H1 (cell line): ENCODE measurements around the gene KLHL29. TPM values are rescaled to one million over a fixed set of nuclear protein-coding genes. Genes with fewer than 3 reads are reported as not detected.

ENCODE experiments used
- CHD2 ChIP-seq: IDR thresholded peaks from 2 replicates; pipeline ENCODE4 v1.6.1; 2012; ENCODE audit warnings: low read length, improper control_type of control experiment
- CHD7 ChIP-seq: fragments of 300-600 bp; sonication (generic); IDR thresholded peaks from 2 replicates; pipeline ENCODE4 v1.7.1; 2012; ENCODE audit warnings: low read length, moderate library complexity, mild to moderate bottlenecking, inconsistent platforms; ENCODE audit not compliant: insufficient replicate concordance
- CTBP2 ChIP-seq: IDR thresholded peaks from 2 replicates; pipeline ENCODE4 v1.7.0; 2011; ENCODE audit warnings: borderline replicate concordance, mild to moderate bottlenecking, moderate library complexity, mixed read lengths, low read length; ENCODE audit not compliant: insufficient read depth, insufficient read length
- EZH2 ChIP-seq: fragments of 200-600 bp; sonication (generic); IDR thresholded peaks from 2 replicates; pipeline ENCODE4 v1.7.1; 2012; ENCODE audit warnings: low read depth, mild to moderate bottlenecking, moderate library complexity, low read length, inconsistent platforms; ENCODE audit not compliant: severe bottlenecking
- FOSL1 ChIP-seq: IDR thresholded peaks from 2 replicates; pipeline ENCODE4 v1.6.1; 2011; ENCODE audit warnings: mild to moderate bottlenecking, low read depth, low read length, moderate library complexity; ENCODE audit not compliant: insufficient read depth
- GTF2F1 ChIP-seq: IDR thresholded peaks from 2 replicates; pipeline ENCODE4 v1.6.1; 2012; ENCODE audit warnings: low read depth, low read length, improper control_type of control experiment, borderline replicate concordance
- JUND ChIP-seq: IDR thresholded peaks from 2 replicates; pipeline ENCODE4 v1.6.1; 2011; ENCODE audit warnings: mild to moderate bottlenecking, improper control_type of control experiment, low read length
- KDM1A ChIP-seq: fragments of 200-600, 300-600 bp; sonication (generic); IDR thresholded peaks from 2 replicates; pipeline ENCODE4 v1.7.1; 2016; ENCODE audit warnings: mild to moderate bottlenecking, low read length, borderline replicate concordance
- KDM4A ChIP-seq: IDR thresholded peaks from one replicate; pipeline ENCODE4 v1.7.1; 2012; ENCODE audit warnings: low read depth, mild to moderate bottlenecking, moderate library complexity, low read length, inconsistent platforms; ENCODE audit not compliant: severe bottlenecking
- MAFK ChIP-seq: IDR thresholded peaks from 2 replicates; pipeline ENCODE4 v1.6.1; 2012; ENCODE audit warnings: low read depth, mild to moderate bottlenecking, improper control_type of control experiment, low read length
- POLR2A ChIP-seq, 2 experiments: IDR thresholded peaks; 1 replicate in 1 of 2; 2 replicates in 1 of 2; pipeline ENCODE4 v1.6.1; 2011; ENCODE audit warnings: low read depth in 2 of 2, low read length in 2 of 2, mild to moderate bottlenecking in 2 of 2; ENCODE audit errors: control extremely low read depth in 1 of 2
- RBBP5 ChIP-seq: IDR thresholded peaks from 2 replicates; pipeline ENCODE4 v1.7.1; 2012; ENCODE audit warnings: low read depth, mild to moderate bottlenecking, inconsistent platforms, low read length, moderate library complexity, borderline replicate concordance
- SIRT6 ChIP-seq: IDR thresholded peaks from one replicate; pipeline ENCODE4 v1.7.1; 2012; ENCODE audit warnings: low read length, inconsistent platforms
- polyA plus RNA-seq, 7 experiments: library from polyadenylated mRNA; depleted of rRNA in 3 of 7; stranded (reverse) in 5 of 7; unstranded in 2 of 7; fragments of >200 nt in 5 of 7; fragments of 200-250 nt in 2 of 7; gene quantifications; 1 replicate in 5 of 7; 2 replicates in 1 of 7; 4 replicates in 1 of 7; pipeline versions ENCODE4 v1.2.1 to v1.2.3, GENCODE V29; 2011 to 2013; ENCODE audit warnings: missing spikeins in 2 of 7, mixed read lengths in 2 of 7
- total RNA-seq: library from RNA; stranded (reverse); fragmentation: NEBNext Ultra II Directional; extraction: Animal tissue kit (Norgen Biotek cat#: 25700); gene quantifications from 2 replicates; pipeline ENCODE4 v1.2.1, GENCODE V29; 2021

KLHL29 gene
- total and polyA plus RNA-seq, 2 of the 8 experiments (the other 6 are each of a cell fraction or from before 2014, with no cell fraction given) = 1.1 to 4.7 TPM

DNA sequence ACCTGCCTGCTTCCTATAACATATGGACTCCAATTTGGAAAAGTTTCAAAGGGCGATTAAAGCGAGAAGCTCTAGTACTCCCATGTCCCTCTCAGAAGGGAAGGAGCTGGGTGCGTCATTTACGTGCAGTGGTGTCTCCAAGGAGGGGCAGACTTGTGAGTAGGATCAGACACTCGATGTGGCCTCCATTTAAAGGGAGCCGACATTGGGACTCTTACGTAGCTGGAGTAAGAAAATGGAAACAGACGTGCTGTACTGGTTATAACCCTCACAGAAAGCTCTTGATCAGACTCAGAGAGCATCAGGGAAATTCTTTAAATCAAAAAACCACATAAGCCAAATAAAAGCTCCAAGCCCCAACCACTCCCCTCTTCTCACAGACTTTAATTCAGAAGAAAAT, 198.5 kb downstream of the KLHL29 start (continued):
- TF ChIP-seq CHD7 = no peak
- no peak for TF ChIP-seq RBBP5
- no peak for TF ChIP-seq KDM1A
- TF ChIP-seq POLR2A (IDR thresholded peaks at IDR 0.05; ENCODE audit: control extremely low read depth in 1 of 2, low read depth in 2 of 2, low read length in 2 of 2) = no peak
- no peak for TF ChIP-seq SIRT6
- TF ChIP-seq FOSL1 = no peak
- TF ChIP-seq JUND = no peak
- no peak for TF ChIP-seq CHD2
- TF ChIP-seq EZH2 = no peak
- no peak for TF ChIP-seq MAFK
- no peak for TF ChIP-seq KDM4A
- TF ChIP-seq GTF2F1 = no peak
- TF ChIP-seq CTBP2 = no peak
